OCI-M2 (cell line): ENCODE measurements around the gene ZNF688.

Source experiments
- DNase-seq: peaks from one replicate; lab custom pipeline; 2025; ENCODE audit not compliant: unreplicated experiment; lab: John Stamatoyannopoulos, UW

Gene ZNF688

DNA sequence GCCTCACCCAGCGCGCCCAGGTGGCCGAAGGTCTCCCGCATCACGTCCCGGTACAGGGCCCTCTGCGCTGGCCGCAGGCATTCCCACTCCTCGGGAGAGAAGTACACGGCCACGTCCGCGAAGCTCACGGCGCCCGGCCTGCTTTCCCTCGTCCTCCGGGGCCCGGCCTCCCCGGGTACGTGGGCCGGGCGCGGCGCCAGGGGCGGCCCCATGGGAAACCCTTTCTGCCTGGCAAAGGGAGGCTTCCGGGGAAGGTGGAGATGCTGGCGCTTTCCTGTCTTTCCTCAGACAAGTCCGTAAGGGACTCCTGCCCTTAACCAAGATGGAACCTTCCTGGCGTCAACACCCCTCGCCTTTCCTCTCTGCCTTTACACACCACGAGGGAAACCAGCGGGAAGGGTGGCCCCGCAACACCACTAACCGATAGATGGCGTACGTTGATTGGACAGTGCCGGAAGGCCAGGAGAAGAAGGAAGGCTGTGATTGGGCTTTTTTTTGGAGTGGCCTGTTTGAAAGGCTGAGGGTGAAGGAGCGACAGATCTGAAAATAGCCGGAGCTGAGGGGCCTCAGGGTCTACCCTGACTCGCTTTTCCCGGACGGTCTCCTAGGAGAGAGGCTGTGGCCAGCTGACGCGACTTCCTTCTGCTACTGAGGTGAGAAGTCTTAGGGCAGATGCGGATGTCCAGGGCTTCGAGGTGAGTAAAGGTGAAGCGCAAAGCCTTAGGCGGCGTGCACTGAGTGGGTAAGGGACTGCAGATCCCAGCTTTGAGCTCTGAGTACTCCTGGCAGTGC lies 14.1 kb upstream of the ZNF688 start, which contains the start of gene ZNF785:
Gene ZNF785, minus strand, starts transcription at position 298 of the 792 bp plus-strand sequence. Its CDS starts 86 bp downstream, at position 212.
- peak; percentile 75 for DNase-seq

DNA sequence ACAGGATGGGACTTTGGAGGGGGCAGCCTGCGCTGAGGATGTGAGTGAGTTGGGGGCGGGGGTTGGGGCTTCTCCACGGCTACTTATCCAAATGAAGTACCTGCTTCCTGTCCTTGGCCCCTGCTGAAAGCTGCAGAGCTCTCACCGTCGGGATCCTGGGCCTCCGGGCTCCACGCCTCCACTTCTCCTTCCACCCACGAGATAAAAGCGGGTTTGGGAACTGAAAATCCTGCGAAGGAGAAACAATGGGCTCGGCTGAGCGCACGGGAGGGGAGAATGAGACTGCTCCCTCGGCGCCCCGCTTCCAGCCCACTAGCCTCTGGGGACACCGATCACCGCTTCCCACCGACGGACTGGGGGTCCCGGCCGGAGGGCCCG lies 13.5 kb upstream of the ZNF688 start:
- DNase-seq: no peak

GRCh38 chr16:30582611-30583340 lies 11.3 kb upstream of the ZNF688 start:
- no peak for DNase-seq

DNA sequence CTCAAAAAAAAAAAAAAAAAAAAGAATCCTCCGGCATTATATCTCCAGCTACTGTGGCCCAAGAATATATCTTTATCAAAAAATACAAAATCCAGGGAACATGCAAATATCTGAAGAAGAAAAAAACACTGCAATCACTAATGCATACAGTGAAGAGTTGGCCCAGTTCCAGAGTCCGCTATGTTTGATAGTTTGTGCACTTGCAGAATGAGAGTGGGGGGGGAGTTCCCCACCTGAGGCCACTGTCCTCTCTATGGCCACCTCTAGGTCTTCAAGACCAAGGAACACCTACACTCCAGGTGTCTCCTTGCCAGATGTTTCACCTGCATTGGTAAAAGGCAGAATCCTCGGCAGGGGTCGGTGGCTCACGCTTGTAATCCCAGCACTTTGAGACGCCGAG lies 9.9 kb upstream of the ZNF688 start:
- DNase-seq: no peak

- no peak for DNase-seq
Measured at GRCh38 chr16:30574678-30575077, 3.2 kb upstream of the ZNF688 start.

DNA sequence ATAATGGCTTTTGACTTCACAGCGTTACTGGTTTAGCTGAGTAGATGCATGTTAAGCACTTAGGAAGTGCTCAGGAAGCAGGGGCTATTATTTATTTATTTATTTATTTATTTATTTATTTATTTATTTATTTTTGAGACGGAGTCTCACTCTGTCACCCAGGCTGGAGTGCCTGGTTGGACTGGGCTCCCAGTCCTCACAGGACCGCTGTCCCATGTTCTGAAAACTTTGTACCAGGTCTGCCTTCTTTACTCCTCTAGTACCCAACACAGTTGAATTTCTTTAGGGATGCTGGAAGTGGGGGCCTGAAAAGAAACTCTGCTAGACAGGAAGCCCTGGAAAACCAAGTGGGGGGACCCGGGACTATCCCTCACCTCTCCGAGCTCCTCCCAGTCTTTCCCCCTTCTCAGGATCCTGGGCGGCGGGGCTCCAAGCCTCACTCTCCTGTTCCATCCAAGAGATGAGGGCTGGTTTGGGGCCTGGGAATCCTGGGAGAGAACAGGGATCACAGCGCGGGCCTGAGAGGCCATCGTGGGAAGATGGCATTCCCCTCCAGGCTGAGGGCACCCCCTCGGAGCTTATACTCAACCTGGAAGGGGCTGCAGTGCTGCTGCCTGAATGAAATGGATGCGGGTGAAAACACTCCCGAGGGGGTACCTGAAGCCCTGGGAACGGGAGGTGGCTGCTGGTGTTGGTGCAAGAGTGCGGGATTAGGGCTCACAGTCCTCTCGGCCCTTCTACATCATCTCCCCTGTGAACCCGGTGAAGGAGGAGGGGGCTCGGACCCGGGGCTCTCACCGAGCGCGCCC lies 674 bp downstream of the ZNF688 start:
- no peak for DNase-seq

- DNase-seq: no peak
Measured at GRCh38 chr16:30569746-30570635, 1.5 kb downstream of the ZNF688 start.

DNA sequence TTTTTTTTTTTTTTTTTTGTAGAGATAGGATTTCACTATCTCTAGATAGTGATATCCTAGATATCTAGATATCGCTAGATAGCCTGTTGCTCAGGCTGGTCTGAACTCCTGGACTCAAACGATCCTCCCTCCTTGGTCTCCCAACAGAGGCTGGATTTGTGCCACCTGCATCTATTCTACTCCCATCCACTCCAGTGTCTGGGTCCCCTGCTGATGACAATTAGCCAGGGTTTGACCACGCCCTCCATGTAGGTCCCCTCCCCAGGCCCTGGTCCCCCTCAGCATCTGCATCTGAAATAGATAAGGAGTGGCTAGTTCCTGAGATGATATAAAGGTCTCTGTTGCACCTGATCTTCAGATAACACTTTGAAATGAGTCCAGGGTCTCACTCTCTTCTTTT lies 2.2 kb downstream of the ZNF688 start:
- no peak for DNase-seq

- no peak for DNase-seq
Measured at GRCh38 chr16:30567991-30568638, 3.4 kb downstream of the ZNF688 start.

DNA sequence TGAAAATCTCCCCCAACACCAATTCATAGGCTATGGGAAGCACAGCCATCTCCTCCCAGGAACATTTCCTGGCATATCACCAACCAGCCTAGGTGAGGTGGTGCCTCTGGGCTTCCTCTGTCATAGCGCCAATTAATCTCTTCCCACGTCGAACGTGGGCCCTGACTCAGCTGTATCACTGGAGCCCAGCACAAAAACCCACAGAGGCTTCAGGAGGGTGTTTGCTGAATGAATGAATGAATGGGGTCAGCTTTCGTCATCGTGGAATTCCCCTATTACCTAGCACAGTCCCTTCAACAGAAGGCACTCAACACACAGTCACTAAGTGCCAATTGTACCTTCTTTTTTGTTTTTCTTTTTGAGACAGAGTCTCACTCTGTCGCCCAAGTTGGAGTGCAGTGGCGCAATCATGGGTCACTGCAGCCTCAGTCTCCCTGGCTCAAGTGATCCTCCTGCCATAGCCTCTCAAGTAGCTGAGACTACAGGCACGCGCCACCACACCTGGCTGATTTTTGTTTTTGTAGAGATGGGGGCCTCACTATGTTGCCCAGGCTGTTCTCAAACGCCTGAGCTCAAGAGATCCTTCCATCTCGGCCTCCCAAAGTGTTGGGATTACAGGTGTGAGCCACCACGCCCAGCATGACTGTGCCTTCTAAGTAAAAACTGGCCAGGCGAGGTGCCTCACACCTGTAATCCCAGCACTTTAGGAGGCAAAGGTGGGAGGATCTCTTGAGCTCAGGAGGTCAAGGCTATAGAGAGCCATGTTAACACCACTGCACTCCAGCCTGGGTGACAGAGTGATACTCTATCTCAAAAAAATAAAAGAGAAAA lies 4.1 kb downstream of the ZNF688 start:
- DNase-seq: no peak

GRCh38 chr16:30566531-30566930 lies 5.0 kb downstream of the ZNF688 start:
- DNase-seq: no peak

- no peak for DNase-seq
Measured at GRCh38 chr16:30565984-30566383, 5.5 kb downstream of the ZNF688 start.

- no peak for DNase-seq
Measured at GRCh38 chr16:30565526-30565925, 6.0 kb downstream of the ZNF688 start.

- no peak for DNase-seq
Measured at GRCh38 chr16:30562021-30562420, 9.5 kb downstream of the ZNF688 start.

DNA sequence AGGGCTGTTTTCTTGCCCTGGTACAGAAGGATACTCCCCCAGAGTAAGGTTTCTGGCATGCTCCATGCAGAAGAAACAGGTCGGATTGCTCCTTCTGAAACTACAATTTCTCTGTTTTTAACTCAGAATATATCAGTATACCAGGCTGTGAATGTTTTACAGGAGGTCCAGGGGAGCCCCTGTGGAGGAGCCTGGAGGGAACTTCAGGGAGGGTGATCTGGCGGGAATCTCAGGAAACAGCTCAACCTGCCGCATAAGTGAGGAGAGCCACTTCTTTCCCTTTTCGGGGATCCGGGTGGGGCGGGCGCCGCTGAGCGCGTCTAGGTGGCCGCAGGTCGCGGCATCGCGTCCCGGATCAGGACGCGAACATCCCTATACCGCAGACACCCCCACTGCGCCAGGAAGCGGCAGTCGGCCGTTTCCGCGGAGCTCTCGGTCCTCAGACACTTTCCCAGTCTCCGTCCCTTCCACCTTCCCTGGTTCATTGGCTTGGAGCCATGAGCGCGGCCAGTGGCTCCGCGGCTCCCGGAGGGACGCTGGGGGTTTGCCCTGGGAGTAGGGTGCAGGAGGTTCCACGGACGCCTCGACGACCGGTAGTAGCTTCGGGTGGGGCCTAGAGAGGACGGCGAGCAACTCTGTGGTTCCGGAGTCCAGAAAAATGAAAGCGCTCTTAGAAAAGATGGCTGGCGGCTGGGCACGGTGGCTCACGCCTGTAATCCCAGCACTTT lies 10.3 kb downstream of the ZNF688 start:
- DNase-seq: no peak

DNA sequence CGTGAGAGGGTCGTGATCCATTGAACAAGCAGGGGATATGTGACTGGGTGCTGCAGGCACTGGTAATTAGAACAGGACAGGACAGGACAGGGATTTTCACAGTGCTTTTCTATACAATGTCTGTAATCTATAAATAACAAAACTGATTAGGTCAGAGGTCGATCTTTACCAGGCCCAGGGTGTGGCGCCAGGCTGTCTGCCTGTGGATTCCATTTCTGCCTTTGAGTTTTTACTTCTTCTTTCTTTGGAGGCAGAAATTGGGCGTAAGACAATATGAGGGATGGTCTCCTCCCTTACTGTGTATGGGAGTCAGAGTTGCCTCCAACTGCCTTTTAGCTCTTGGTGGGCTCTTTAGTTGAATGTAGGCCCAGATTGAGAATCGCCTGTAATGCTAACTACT lies 11.8 kb downstream of the ZNF688 start:
- no peak for DNase-seq

- DNase-seq: no peak
Measured at GRCh38 chr16:30558789-30559377, 12.6 kb downstream of the ZNF688 start.
